AG04450 (cell line): ENCODE measurements around the gene RPGR. TPM values are rescaled to one million over a fixed set of nuclear protein-coding genes. Genes with fewer than 3 reads are reported as not detected.
A peak's percentile ranks its signal among the peaks of the same experiment; 100 is the strongest.

Experiments
- CTCF ChIA-PET: fragments of 300-600, 350-600 bp; formaldehyde crosslinking; extraction: SDS; loops from one replicate; lab custom pipeline; 2022; ENCODE audit warnings: antibody characterized with exemption, inconsistent platforms; lab: Charles Lee
- POLR2A ChIA-PET: fragments of 350-600 bp; formaldehyde crosslinking; extraction: SDS; loops from one replicate; lab custom pipeline; 2021; ENCODE audit warnings: antibody characterized with exemption, inconsistent platforms; lab: Yijun Ruan, JAX
- DNase-seq: peaks from one replicate; pipeline ENCODE4 v3.0.0-alpha.2; 2011; ENCODE audit warnings: low read depth, low spot score
- H3K27ac ChIP-seq: one replicate; pipeline ENCODE4 v1.5.1; 2012; ENCODE audit warnings: low read depth, low read length, control low read depth
- H3K27me3 ChIP-seq: one replicate; pipeline ENCODE4 v1.6.0; 2012; ENCODE audit warnings: low read length; ENCODE audit not compliant: control insufficient read depth, insufficient read depth
- H3K4me3 ChIP-seq: 2 replicates; pipeline ENCODE4 v1.5.1; 2011; ENCODE audit warnings: mild to moderate bottlenecking, low read depth, low read length, control low read depth
- H3K9me3 ChIP-seq: 2 replicates; pipeline ENCODE4 v1.5.1; 2012; ENCODE audit warnings: low read length; ENCODE audit not compliant: control insufficient read depth, insufficient read depth
- polyA plus RNA-seq: library from polyadenylated mRNA; depleted of rRNA; stranded (reverse); fragments of >200 nt; gene quantifications from 2 replicates; pipeline ENCODE4 v1.2.3, GENCODE V29; 2011
- TF ChIP-seq, protein P1 (sequence below): IDR thresholded peaks from 2 replicates; pipeline ENCODE4 v1.5.1; 2011; ENCODE audit warnings: low read depth, low read length, control low read depth, inconsistent platforms

RPGR gene
- polyA plus RNA-seq, 1 experiment: 2.0 TPM

- CTCF ChIA-PET: interaction anchor here (0.5 to 3.3 kb wide), 18 partner anchors 9 to 356 kb away, joined by 3 to 40 read pairs (median 4); no protein-coding TSS in a partner anchor
- Histone ChIP-seq H3K27ac (no peak overlapping the region), H3K27me3 (no peaks in the 10 kb centered on the region), H3K9me3 (no peaks in the 10 kb centered on the region), H3K4me3 (no peak overlapping the region)
- POLR2A ChIA-PET: interaction anchor here (0.7 kb wide), 1 partner anchor 62 kb away, joined by 3 read pairs; no protein-coding TSS in a partner anchor
- no peak for DNase-seq
- TF ChIP-seq, protein P1, sequence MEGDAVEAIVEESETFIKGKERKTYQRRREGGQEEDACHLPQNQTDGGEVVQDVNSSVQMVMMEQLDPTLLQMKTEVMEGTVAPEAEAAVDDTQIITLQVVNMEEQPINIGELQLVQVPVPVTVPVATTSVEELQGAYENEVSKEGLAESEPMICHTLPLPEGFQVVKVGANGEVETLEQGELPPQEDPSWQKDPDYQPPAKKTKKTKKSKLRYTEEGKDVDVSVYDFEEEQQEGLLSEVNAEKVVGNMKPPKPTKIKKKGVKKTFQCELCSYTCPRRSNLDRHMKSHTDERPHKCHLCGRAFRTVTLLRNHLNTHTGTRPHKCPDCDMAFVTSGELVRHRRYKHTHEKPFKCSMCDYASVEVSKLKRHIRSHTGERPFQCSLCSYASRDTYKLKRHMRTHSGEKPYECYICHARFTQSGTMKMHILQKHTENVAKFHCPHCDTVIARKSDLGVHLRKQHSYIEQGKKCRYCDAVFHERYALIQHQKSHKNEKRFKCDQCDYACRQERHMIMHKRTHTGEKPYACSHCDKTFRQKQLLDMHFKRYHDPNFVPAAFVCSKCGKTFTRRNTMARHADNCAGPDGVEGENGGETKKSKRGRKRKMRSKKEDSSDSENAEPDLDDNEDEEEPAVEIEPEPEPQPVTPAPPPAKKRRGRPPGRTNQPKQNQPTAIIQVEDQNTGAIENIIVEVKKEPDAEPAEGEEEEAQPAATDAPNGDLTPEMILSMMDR: peak; percentile 61
Observed at GRCh38 chrX:38282049-38282448, 45.3 kb downstream of the RPGR start.

DNA sequence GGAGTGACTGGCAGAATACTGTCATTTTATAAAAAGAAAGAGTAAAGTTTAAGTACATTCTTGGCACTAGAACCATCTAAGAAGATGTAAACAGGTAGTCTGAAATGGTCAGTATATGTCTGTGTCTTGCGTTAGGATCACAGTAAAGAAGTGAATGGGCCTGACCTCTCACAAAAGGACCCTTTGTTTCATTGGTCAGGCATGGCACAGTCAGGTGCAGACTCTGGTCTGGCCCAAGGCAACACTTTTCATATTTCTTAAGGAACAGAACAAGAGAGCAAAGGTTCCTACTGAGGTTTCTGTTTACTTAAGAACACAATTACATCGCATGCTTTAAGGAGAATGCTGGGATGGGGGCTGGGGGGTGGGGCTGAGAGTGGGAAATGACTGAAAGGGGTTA lies 48.1 kb downstream of the RPGR start:
- TF ChIP-seq, protein P1: no peak
- ChIA-PET CTCF (no interaction called here), POLR2A (no interaction called here)
- Histone ChIP-seq H3K27me3 (no peaks in the 10 kb centered on the region), H3K27ac (no peak overlapping the region), H3K9me3 (no peaks in the 10 kb centered on the region), H3K4me3 (no peak overlapping the region)
- no peak for DNase-seq

- CTCF ChIA-PET: interaction anchor here (1.0 to 1.2 kb wide), 2 partner anchors 15 to 86 kb away, joined by 3 read pairs; no protein-coding TSS in a partner anchor
- POLR2A ChIA-PET: no interaction called here
- no peak overlapping the region for H3K27ac ChIP-seq
- TF ChIP-seq, protein P1: no peak
- H3K4me3 ChIP-seq: no peak overlapping the region
- no peak for DNase-seq
- H3K27me3 ChIP-seq: no peaks in the 10 kb centered on the region
- no peaks in the 10 kb centered on the region for H3K9me3 ChIP-seq
Observed at GRCh38 chrX:38278682-38279081, 48.6 kb downstream of the RPGR start.

DNA sequence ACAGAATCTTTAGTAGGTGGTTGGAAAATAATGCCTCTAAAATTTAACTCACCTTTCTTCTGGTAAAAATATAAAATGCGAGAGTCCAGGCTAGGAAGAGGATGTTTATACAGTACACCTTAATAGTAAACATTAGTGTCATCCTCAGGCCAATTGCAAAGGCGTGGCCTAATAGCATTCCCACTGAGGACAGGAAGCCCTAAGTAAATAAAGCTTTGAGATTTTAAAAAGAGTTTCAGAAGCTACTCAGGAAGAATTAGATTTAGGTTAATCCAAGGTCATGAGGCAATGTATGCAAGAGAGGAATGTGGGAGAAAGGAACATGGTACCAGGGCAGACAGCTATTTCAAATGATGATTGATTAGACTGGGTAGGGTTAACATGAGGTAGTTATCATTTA lies 49.5 kb downstream of the RPGR start:
- POLR2A ChIA-PET: no interaction called here
- CTCF ChIA-PET: interaction anchor here (1.0 to 1.3 kb wide), 3 partner anchors 16 to 85 kb away, joined by 3 to 5 read pairs (median 3); partner anchors contain the start of gene RPGR
- Histone ChIP-seq H3K4me3 (no peak overlapping the region), H3K27ac (no peak overlapping the region), H3K9me3 (no peaks in the 10 kb centered on the region), H3K27me3 (no peaks in the 10 kb centered on the region)
- TF ChIP-seq, protein P1: no peak
- no peak for DNase-seq

- H3K27me3 ChIP-seq: no peaks in the 10 kb centered on the region
- TF ChIP-seq, protein P1: no peak
- ChIA-PET POLR2A (no interaction called here), CTCF (interaction anchor here (1.3 kb wide), 1 partner anchor 50 kb away, joined by 5 read pairs; the partner anchor contains the start of gene RPGR)
- no peaks in the 10 kb centered on the region for H3K9me3 ChIP-seq
- no peak for DNase-seq
- H3K27ac ChIP-seq: no peak overlapping the region
- H3K4me3 ChIP-seq: no peak overlapping the region
Observed at GRCh38 chrX:38277136-38277535, 50.2 kb downstream of the RPGR start.
